Muscle layer of duodenum (tissue), 2 donors: ENCODE results near the gene CASS4.
"Not testable (repeated sequence)": the region's sequence is repeated elsewhere in the genome, so short reads cannot be mapped to it uniquely, and the experiment has no call there.

Experiments
- H3K27ac ChIP-seq: one replicate; pipeline ENCODE4 v1.7.0; 2013; ENCODE audit warnings: mild to moderate bottlenecking, low read length
- H3K27me3 ChIP-seq: one replicate; pipeline ENCODE4 v1.7.0; 2013; ENCODE audit warnings: low read depth, mild to moderate bottlenecking, control low read depth, low read length
- H3K36me3 ChIP-seq, 2 donors: one replicate each; pipeline ENCODE4 v1.7.0; 2013; ENCODE audit warnings: low read length in 2 of 2, control low read depth in 1 of 2, mild to moderate bottlenecking in 1 of 2; ENCODE audit not compliant: insufficient read depth in 2 of 2, control insufficient read depth in 1 of 2
- H3K4me1 ChIP-seq, 2 donors: one replicate each; pipeline ENCODE4 v1.7.0; 2013; ENCODE audit warnings: low read length in 2 of 2, mild to moderate bottlenecking in 2 of 2, control low read depth in 1 of 2, moderate library complexity in 1 of 2; ENCODE audit not compliant: insufficient read depth in 2 of 2, control insufficient read depth in 1 of 2
- H3K4me3 ChIP-seq, 2 donors: one replicate each; pipeline ENCODE4 v1.7.0; 2013; ENCODE audit warnings: low read length in 2 of 2, low read depth in 1 of 2, mild to moderate bottlenecking in 1 of 2
- H3K9me3 ChIP-seq, 2 donors: one replicate each; pipeline ENCODE4 v1.7.0; 2013; ENCODE audit warnings: low read length in 2 of 2, control low read depth in 1 of 2, mild to moderate bottlenecking in 1 of 2; ENCODE audit not compliant: control insufficient read depth in 1 of 2
- donor health status: healthy.

Gene CASS4

GRCh38 chr20:56392132-56392880 lies 19.8 kb upstream of the CASS4 start, which contains the start of the genes AURKA and CSTF1:
TSS of gene AURKA (minus strand) at chr20:56392215. CDS start at chr20:56388197, 4,018 bp downstream.
TSS of gene CSTF1 (plus strand) at chr20:56392645. CDS start at chr20:56395553, 2,908 bp downstream.
- Histone ChIP-seq H3K27ac (peak within 1 kb of the TSS; percentile 94), H3K9me3 (no peaks in the 10 kb centered on the region), H3K4me3 (peak within 1 kb of the TSS; percentile 95), H3K4me1 (peaks cover 5 to 18% of the 10 kb centered on the region in 2 donors), H3K36me3 (peaks cover 16 to 24% of the 10 kb centered on the region in 2 donors), H3K27me3 (no peaks in the 10 kb centered on the region)

GRCh38 chr20:56392881-56393482 lies 19.1 kb upstream of the CASS4 start:
- H3K4me3 ChIP-seq: peak overlapping the region; percentile 95
- no peaks in the 10 kb centered on the region for H3K9me3 ChIP-seq
- peak overlapping the region; percentile 94 for H3K27ac ChIP-seq
- no peaks in the 10 kb centered on the region for H3K27me3 ChIP-seq
- H3K4me1 ChIP-seq: peaks cover 5 to 18% of the 10 kb centered on the region in 2 donors
- H3K36me3 ChIP-seq: peaks cover 22 to 30% of the 10 kb centered on the region in 2 donors

- Histone ChIP-seq H3K27me3 (no peaks in the 10 kb centered on the region), H3K4me3 (peak overlapping the region; percentile 95), H3K27ac (no peak overlapping the region), H3K4me1 (peaks cover 5 to 18% of the 10 kb centered on the region in 2 donors), H3K36me3 (peaks cover 26 to 33% of the 10 kb centered on the region in 2 donors), H3K9me3 (no peaks in the 10 kb centered on the region)
Measured at GRCh38 chr20:56393653-56394052, 18.4 kb upstream of the CASS4 start.

GRCh38 chr20:56395166-56395565 lies 16.9 kb upstream of the CASS4 start:
- Histone ChIP-seq H3K27me3 (no peaks in the 10 kb centered on the region), H3K4me1 (peaks cover 5 to 18% of the 10 kb centered on the region in 2 donors), H3K9me3 (no peaks in the 10 kb centered on the region), H3K27ac (no peak overlapping the region), H3K36me3 (peaks cover 41 to 45% of the 10 kb centered on the region in 2 donors), H3K4me3 (no peak overlapping the region)

GRCh38 chr20:56400001-56400640 lies 11.9 kb upstream of the CASS4 start:
- Histone ChIP-seq H3K36me3 (peaks cover 64 to 72% of the 10 kb centered on the region in 2 donors), H3K9me3 (no peaks in the 10 kb centered on the region), H3K4me1 (no peaks in the 10 kb centered on the region), H3K27ac (no peak overlapping the region), H3K4me3 (no peak overlapping the region), H3K27me3 (no peaks in the 10 kb centered on the region)

- Histone ChIP-seq H3K4me1 (no peaks in the 10 kb centered on the region), H3K27ac (no peak overlapping the region), H3K9me3 (no peaks in the 10 kb centered on the region), H3K36me3 (peaks cover 59 to 70% of the 10 kb centered on the region in 2 donors), H3K27me3 (no peaks in the 10 kb centered on the region), H3K4me3 (no peak overlapping the region)
Measured at GRCh38 chr20:56403465-56403864, 8.6 kb upstream of the CASS4 start.

GRCh38 chr20:56405356-56405755 lies 6.7 kb upstream of the CASS4 start:
- not testable (repeated sequence) for H3K4me3 ChIP-seq, H3K4me1 ChIP-seq, H3K27me3 ChIP-seq, H3K9me3 ChIP-seq, H3K27ac ChIP-seq
- peaks cover 43 to 60% of the 10 kb centered on the region in 2 donors for H3K36me3 ChIP-seq

GRCh38 chr20:56406910-56407309 lies 5.2 kb upstream of the CASS4 start:
- peaks cover 0 to 9% of the 10 kb centered on the region in 2 donors for H3K4me1 ChIP-seq
- no peaks in the 10 kb centered on the region for H3K27me3 ChIP-seq
- H3K4me3 ChIP-seq: no peak overlapping the region
- no peaks in the 10 kb centered on the region for H3K9me3 ChIP-seq
- no peak overlapping the region for H3K27ac ChIP-seq
- peaks cover 35 to 55% of the 10 kb centered on the region in 2 donors for H3K36me3 ChIP-seq

- H3K27ac ChIP-seq: peak overlapping the region; percentile 5
- H3K4me3 ChIP-seq: no peak overlapping the region
- H3K27me3 ChIP-seq: no peaks in the 10 kb centered on the region
- H3K4me1 ChIP-seq: peaks cover 0 to 9% of the 10 kb centered on the region in 2 donors
- H3K36me3 ChIP-seq: peaks cover 21 to 36% of the 10 kb centered on the region in 2 donors
- H3K9me3 ChIP-seq: no peaks in the 10 kb centered on the region
Measured at GRCh38 chr20:56409521-56409920, 2.5 kb upstream of the CASS4 start.

- H3K27ac ChIP-seq: peak overlapping the region; percentile 5
- peaks cover 0 to 9% of the 10 kb centered on the region in 2 donors for H3K4me1 ChIP-seq
- no peak overlapping the region for H3K4me3 ChIP-seq
- H3K27me3 ChIP-seq: no peaks in the 10 kb centered on the region
- H3K9me3 ChIP-seq: no peaks in the 10 kb centered on the region
- peaks cover 21 to 34% of the 10 kb centered on the region in 2 donors for H3K36me3 ChIP-seq
Measured at GRCh38 chr20:56409956-56410355, 2.1 kb upstream of the CASS4 start.

GRCh38 chr20:56411287-56411686 lies 773 bp upstream of the CASS4 start:
- H3K4me3 ChIP-seq, H3K4me1 ChIP-seq, H3K27me3 ChIP-seq, H3K9me3 ChIP-seq: not testable (repeated sequence)
- Histone ChIP-seq H3K27ac (peak overlapping the region; percentile 84), H3K36me3 (peaks cover 10 to 21% of the 10 kb centered on the region in 2 donors)
